Activated naive CD4-positive, alpha-beta T cell treated with anti-CD3 and anti-CD28 coated beads, Interleukin-2, amount 10 ng/mL, durations not matched to agents 7 days and 5 days (primary cell): ENCODE results near the gene PSTPIP1.

Source experiments
- CTCF ChIA-PET: fragments of 350-600 bp; sonication (Branson Sonifier 250); formaldehyde crosslinking; loops from one replicate; lab custom pipeline; 2021; ENCODE audit warnings: antibody characterized with exemption; lab: Charles Lee
- DNase-seq: peaks from one replicate; pipeline ENCODE4 v3.0.0-alpha.2; 2020
- H3K27ac Mint-ChIP-seq: one replicate; pipeline ENCODE4 v1.8.0; 2021; ENCODE audit warnings: mild to moderate bottlenecking, moderate library complexity, mixed read lengths
- H3K27me3 Mint-ChIP-seq: one replicate; pipeline ENCODE4 v1.8.0; 2021; ENCODE audit warnings: mild to moderate bottlenecking, mixed read lengths
- H3K36me3 Mint-ChIP-seq: one replicate; pipeline ENCODE4 v1.8.0; 2021; ENCODE audit warnings: mixed read lengths
- H3K4me1 Mint-ChIP-seq: one replicate; pipeline ENCODE4 v1.8.0; 2021; ENCODE audit warnings: mixed read lengths
- H3K4me3 Mint-ChIP-seq: one replicate; pipeline ENCODE4 v1.8.0; 2021; ENCODE audit warnings: mild to moderate bottlenecking, moderate library complexity, mixed read lengths
- H3K9me3 Mint-ChIP-seq: one replicate; pipeline ENCODE4 v1.8.0; 2021; ENCODE audit warnings: mixed read lengths

PSTPIP1 gene

DNA sequence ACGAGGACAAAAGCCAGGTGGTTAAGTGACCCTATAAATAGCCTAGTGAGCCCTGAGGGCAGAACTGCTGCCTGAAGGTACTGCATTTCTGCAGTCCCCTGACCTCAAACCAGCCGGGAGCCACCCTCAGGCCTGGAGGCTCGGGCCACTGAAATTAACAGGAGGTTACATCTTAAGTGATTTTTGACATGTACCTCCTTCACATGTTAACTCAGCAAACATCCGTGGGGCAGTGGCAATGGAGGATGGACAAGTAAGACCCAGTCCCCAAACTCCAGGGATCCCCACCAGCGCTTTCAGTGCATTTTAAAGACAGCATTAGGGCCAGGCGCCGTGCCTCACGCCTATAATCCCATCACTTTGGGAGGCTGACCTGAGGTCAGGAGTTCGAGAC is 26.2 kb downstream of the PSTPIP1 start:
- H3K9me3 Mint-ChIP-seq: no peaks in the 10 kb centered on the region
- H3K4me3 Mint-ChIP-seq: peak overlapping the region; percentile 19
- peaks cover 59% of the 10 kb centered on the region for H3K36me3 Mint-ChIP-seq
- H3K4me1 Mint-ChIP-seq: peaks cover 82% of the 10 kb centered on the region
- peak overlapping the region; percentile 99 for H3K27ac Mint-ChIP-seq
- no peak for DNase-seq
- H3K27me3 Mint-ChIP-seq: no peaks in the 10 kb centered on the region
- CTCF ChIA-PET: interaction anchor here (0.8 to 7.0 kb wide), 3 partner anchors 8 to 46 kb away, joined by 3 to 103 read pairs (median 46); partner anchors contain the start of gene PSTPIP1

DNA sequence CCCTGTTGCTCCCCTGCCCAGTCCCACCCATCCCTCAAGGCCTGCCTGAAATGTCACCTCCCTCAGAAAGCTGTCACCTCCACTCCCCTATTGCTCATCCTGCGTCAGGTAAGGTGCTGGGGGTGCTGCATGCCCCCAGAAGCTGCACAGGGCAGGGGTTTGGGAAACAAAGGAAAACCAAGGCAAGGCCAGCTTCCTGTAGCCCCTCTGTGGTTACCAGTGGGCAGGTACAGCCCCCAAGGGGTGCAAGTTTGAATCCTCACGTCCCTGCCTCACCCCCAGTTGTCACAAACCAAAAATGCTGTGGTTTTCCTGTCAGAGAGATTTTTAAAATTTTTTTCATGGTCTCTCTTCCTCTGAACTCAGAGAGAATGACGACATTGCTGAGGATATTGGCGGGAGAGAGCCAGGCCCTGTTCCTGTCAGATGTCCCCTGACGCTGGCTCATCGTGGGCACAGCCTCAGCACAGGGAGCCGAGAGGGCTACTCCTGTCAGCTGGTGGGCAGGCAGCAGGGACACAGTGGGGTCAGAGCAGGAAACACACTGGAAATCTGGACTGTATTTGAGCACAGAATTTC is 27.0 kb downstream of the PSTPIP1 start:
- peak; percentile 75 for DNase-seq
- Mint-ChIP-seq H3K4me1 (peaks cover 78% of the 10 kb centered on the region), H3K4me3 (peak overlapping the region; percentile 19), H3K27me3 (no peaks in the 10 kb centered on the region), H3K27ac (peak overlapping the region; percentile 99), H3K9me3 (no peaks in the 10 kb centered on the region), H3K36me3 (peaks cover 62% of the 10 kb centered on the region)
- CTCF ChIA-PET: interaction anchor here (0.8 to 7.0 kb wide), 7 partner anchors 8 to 521 kb away, joined by 3 to 103 read pairs (median 5); partner anchors contain the start of gene PSTPIP1

DNA sequence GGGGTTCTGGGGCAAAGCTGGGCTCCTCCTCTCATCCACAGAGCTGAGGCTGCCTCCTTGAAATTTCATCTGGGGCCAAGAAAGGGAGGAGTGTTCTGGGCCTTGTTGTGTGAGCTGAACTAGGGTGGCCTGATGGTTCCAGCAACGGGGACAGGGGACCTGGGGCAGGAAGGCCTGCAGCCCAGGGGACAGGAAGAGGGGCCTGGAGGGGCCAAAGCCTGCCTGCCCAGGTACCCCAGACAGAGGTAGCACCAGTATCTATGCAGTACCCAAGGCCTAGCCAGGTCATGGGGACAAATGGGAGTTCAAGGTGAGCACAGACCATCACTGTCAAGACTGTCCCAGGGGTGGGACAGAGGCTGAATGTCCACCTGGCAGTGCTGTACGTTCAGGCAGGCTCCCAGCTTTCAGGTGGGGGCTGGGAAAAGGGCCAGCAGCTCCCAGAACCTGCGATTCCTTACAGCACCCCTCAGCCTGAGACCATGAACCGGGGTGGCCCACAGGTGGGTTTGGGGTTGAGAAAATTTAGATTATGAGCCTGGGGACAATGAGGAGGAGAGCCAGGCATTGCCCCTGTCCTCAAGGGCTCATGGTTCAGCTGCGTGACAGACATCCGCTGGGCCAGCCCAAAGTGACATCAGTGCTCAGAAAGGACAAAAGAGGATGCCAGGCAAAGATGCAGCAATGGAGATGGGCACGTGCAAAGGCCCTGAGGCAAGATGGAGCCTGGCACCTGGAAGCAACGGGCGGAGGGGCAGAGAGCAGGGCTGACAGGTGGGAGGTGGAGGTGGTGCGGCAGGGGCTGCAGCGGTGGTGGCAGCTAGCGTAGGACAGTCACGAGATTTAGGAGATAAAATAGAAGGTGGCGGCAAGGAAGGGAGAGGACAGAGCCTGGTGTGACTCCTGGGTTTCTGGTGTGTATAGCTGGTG is 28.0 kb downstream of the PSTPIP1 start:
- Mint-ChIP-seq H3K9me3 (no peaks in the 10 kb centered on the region), H3K27ac (peak overlapping the region; percentile 99), H3K4me1 (peaks cover 68% of the 10 kb centered on the region), H3K4me3 (peak overlapping the region; percentile 19), H3K36me3 (peaks cover 69% of the 10 kb centered on the region), H3K27me3 (no peaks in the 10 kb centered on the region)
- CTCF ChIA-PET: interaction anchor here (0.7 to 7.0 kb wide), 14 partner anchors 7 to 521 kb away, joined by 3 to 103 read pairs (median 4); partner anchors contain the start of gene PSTPIP1
- no peak for DNase-seq

DNA sequence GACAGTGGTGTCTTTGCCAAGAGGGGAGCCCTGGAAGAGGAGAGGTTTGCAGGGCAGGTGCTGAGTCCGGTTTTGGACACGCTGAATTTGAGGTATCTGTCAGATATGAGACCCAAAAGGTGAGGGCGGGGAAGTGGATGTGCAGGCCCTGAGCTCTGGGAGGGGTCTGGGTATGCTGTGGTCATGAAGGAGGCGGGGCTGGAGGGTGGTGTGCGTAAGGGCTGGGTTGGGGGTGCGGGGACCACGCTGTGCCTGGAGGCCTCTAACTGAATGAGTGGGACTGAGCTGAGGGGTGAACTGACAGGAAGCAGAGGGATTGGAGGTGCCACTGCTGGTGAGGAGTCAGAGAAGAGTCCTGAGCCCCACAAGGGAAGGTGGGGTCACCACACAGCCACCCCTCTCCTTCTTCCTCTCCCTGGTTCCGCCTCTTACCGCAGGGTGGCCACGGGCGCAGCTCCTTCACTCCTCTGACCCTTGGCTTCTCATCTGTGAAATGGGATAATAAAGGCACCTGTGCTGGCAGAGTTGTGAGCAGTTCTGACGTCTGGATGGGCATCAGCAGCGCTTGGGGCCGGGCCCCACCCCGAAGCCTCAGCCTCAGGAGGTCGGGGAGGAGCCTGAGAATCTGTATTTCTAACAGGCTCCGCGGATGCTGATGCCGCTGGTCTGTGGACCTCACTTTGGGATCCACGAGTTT is 28.8 kb downstream of the PSTPIP1 start:
- H3K27ac Mint-ChIP-seq: peak overlapping the region; percentile 99
- H3K36me3 Mint-ChIP-seq: peaks cover 67% of the 10 kb centered on the region
- no peak overlapping the region for H3K4me3 Mint-ChIP-seq
- H3K27me3 Mint-ChIP-seq: no peaks in the 10 kb centered on the region
- peaks cover 60% of the 10 kb centered on the region for H3K4me1 Mint-ChIP-seq
- DNase-seq: no peak
- CTCF ChIA-PET: interaction anchor here (1.1 to 7.0 kb wide), 11 partner anchors 8 to 520 kb away, joined by 3 to 103 read pairs (median 5); partner anchors contain the start of gene PSTPIP1
- H3K9me3 Mint-ChIP-seq: no peaks in the 10 kb centered on the region

DNA sequence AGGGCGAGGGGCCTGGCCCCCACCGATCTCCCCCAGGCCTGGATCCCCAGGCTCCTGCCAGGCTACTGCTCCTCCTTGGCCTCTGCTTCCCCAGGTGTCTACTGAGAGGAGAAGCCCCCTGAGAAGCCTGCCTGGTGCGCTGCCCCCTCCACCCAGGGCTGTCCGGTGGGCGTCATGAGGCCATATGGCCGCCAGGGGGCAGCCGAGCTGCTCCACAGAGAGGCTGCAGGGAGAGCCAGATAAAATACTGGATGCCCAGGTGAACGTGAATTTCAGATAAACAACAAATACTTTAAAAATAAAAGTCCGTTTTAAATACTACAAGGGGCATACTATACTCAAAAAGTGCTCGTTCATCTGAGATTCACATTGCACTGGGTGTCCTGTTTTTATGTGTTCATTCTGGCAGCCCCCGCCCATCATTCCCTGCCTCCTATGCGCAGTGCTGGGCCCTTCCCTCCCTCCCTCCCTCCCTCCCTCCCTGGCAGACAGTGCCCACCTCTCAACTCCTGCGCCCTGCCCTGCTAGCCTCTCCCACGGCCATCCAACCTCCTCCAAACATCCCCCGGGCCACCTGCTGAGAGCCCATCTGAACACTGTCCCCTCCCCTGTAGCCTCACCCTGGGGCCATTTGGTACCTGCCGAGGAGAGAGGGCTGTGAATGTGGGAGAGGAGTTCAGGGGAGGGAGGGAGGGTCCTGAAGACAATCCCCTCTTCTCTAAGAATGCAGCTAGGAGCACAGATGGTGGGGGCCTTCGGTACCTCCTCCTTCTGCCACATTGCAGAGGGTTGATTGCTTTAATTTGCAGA is 29.6 kb downstream of the PSTPIP1 start:
- no peak overlapping the region for H3K4me3 Mint-ChIP-seq
- peaks cover 65% of the 10 kb centered on the region for H3K36me3 Mint-ChIP-seq
- peaks cover 53% of the 10 kb centered on the region for H3K4me1 Mint-ChIP-seq
- CTCF ChIA-PET: interaction anchor here (0.6 to 7.0 kb wide), 11 partner anchors 9 to 519 kb away, joined by 3 to 103 read pairs (median 5); partner anchors contain the start of gene PSTPIP1
- DNase-seq: peak; percentile 73
- no peaks in the 10 kb centered on the region for H3K9me3 Mint-ChIP-seq
- no peaks in the 10 kb centered on the region for H3K27me3 Mint-ChIP-seq
- H3K27ac Mint-ChIP-seq: peak overlapping the region; percentile 73

DNA sequence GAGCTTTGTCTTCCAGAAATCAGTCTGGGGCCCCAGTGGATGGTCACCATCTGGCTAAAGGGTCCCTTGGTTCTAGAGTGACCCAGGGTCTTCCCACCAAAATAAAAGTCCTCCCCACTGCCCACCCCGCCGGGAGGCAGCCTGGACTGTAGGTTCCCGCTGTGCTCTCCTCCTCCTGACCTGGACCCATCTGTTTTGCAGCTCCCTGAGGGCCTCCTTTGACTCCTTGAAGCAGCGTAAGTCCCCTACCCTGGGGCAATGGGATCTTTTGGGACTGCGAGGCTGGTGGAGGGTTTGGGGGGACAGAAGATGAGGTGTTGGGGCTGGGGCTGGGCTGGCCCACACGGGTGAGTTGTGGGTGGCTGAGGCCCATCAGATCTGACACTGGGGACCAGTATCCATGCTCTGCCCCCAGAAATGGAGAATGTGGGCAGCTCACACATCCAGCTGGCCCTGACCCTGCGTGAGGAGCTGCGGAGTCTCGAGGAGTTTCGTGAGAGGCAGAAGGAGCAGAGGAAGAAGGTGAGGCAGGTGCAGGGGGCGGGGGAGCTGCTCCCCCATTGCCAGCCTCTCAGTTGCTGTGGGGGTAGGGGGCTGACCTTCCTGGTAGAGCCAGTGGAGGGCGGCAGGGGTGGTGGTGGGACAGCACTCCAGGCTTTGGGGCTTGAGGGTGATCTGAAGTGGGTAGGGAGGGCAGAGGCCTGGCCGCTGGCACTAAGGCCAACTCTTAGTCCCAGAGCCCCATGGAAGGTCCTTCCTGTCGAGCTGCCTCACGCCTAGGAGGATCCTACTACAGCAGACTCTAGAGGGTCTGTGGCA is 30.4 kb downstream of the PSTPIP1 start:
- H3K4me1 Mint-ChIP-seq: peaks cover 45% of the 10 kb centered on the region
- no peaks in the 10 kb centered on the region for H3K27me3 Mint-ChIP-seq
- peak overlapping the region; percentile 69 for H3K27ac Mint-ChIP-seq
- peaks cover 64% of the 10 kb centered on the region for H3K36me3 Mint-ChIP-seq
- CTCF ChIA-PET: interaction anchor here (1.3 to 7.0 kb wide), 5 partner anchors 29 to 518 kb away, joined by 3 to 103 read pairs (median 13); partner anchors contain the start of gene PSTPIP1
- no peak overlapping the region for H3K4me3 Mint-ChIP-seq
- no peaks in the 10 kb centered on the region for H3K9me3 Mint-ChIP-seq
- DNase-seq: peak; percentile 2

DNA sequence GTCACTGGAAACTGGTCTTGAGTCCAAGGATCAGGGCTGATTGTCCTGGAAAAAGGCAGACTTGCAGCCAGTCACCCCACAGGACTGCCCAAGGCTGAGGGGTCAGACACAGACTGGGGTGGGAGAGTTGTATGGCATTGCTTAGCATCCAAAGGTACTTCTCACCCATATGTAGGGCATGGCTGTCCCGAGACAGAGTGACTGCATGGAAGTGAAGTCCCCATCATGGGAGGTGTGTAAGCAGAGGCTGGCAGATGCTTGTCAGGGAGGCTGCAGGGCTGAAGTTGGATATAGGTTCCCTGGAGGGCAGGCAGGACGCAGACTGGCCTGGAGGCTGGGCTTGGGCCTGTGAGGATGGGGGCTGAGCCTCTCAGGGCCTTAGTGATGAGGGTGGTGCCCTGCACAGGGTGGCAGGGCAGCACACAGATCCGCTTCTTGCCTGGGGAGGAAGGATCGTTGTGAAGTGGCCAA is 31.1 kb downstream of the PSTPIP1 start:
- peak; percentile 17 for DNase-seq
- H3K27me3 Mint-ChIP-seq: no peaks in the 10 kb centered on the region
- peak overlapping the region; percentile 69 for H3K27ac Mint-ChIP-seq
- no peaks in the 10 kb centered on the region for H3K9me3 Mint-ChIP-seq
- H3K4me3 Mint-ChIP-seq: no peak overlapping the region
- H3K4me1 Mint-ChIP-seq: peaks cover 38% of the 10 kb centered on the region
- CTCF ChIA-PET: interaction anchor here (1.3 to 7.0 kb wide), 3 partner anchors 30 to 51 kb away, joined by 3 to 103 read pairs (median 46); partner anchors contain the start of gene PSTPIP1
- peaks cover 59% of the 10 kb centered on the region for H3K36me3 Mint-ChIP-seq

DNA sequence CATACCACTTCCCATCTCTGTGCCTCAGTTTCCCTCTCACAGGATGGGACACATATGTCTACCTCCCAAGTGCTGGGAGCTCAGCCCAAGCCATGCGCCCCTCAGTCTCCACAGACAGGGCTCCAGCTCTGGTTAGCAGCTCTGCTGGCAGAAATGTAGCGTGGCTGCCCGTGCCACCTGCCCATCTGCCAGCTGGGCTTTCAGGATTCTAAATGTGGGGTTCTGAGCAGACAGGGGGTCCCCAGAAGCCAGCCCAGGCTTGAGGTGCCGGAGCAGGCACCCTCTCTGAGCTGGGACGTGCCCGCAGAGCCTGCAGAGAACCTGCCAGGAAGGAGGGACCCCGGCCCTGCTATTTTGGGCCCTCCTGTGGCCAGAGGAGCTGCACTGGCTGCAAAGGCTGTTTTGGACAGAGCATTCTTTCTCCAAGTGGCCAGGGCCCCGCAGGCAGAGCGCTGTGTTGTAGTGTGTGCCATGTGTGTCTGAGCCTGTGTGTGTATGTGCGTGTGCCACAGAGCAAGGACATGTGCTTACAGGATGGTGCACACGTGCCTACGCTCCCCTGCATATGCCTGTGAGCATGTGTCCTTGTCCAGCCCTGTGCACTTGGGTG is 31.7 kb downstream of the PSTPIP1 start:
- Mint-ChIP-seq H3K9me3 (no peaks in the 10 kb centered on the region), H3K4me3 (no peak overlapping the region), H3K4me1 (peaks cover 35% of the 10 kb centered on the region), H3K36me3 (peaks cover 60% of the 10 kb centered on the region), H3K27me3 (no peaks in the 10 kb centered on the region), H3K27ac (peak overlapping the region; percentile 64)
- peak; percentile 10 for DNase-seq
- CTCF ChIA-PET: interaction anchor here (7.0 kb wide), 1 partner anchor 52 kb away, joined by 103 read pairs; no protein-coding TSS in a partner anchor

DNA sequence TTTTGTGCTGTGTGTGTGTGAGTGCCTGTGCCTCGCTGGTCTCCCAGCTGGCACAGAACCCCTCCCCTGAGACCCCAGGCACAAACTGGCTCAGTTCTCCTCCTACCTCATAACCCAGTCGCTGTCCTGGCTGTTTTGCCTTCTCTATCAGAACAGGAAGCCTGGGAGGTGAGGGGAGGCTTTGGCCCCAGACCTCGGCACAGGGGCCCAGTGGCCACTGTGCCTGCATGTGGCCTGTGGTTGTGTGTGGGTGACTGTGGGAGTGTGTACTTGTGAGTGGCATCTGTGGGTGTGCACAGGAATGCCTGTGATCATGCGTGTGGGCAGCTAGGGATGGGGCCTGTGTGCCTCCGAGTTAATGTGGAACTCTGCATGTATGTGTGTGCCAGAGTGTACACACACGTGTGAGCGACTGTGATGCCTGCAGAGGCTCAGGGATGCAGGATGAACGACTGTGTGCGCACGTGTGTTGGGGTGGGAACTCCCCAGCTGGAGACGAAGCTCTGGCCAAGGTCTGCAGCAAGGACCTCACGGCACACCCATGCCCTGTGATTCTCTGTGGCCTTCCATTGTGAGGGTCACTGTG is 32.3 kb downstream of the PSTPIP1 start:
- CTCF ChIA-PET: interaction anchor here (7.0 kb wide), 1 partner anchor 52 kb away, joined by 103 read pairs; no protein-coding TSS in a partner anchor
- Mint-ChIP-seq H3K4me3 (no peak overlapping the region), H3K27me3 (no peaks in the 10 kb centered on the region), H3K9me3 (no peaks in the 10 kb centered on the region), H3K27ac (peak overlapping the region; percentile 64), H3K4me1 (peaks cover 29% of the 10 kb centered on the region), H3K36me3 (peaks cover 60% of the 10 kb centered on the region)
- DNase-seq: peak; percentile 13

DNA sequence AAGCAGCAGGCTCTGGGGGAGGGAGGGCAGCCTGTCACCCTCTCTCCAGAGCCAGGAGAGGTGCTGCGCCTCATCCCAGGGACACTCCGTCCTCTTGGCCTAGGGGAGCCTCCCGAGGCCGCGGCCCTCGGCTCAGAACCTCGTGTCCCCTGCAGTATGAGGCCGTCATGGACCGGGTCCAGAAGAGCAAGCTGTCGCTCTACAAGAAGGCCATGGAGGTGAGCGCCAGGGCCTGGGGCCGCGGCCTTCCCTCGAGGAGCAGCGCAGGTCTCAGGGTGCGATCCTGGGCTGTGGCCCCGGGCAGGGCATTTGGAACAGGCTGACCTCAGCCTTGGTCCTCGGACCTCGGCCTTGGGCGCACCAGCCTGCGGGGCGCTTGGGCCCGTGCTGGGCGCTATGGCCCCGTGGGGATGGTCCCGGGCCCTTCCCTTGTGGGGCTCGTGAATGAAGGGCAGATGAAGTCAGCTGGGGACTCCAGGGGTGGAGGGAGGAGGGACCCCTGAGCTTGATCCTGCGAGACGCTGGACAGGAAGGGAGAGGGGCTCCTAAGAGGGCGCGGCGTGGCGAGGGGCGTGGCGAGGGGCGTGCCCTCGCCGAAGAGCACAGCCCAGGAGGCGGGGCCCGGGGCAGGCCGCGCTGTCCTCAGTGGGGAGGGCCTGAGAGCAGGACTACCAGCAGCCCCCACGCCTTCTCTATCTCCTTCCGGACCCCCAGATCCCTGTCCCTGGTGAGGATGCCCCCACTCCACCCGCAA is 32.9 kb downstream of the PSTPIP1 start:
- no peak overlapping the region for H3K4me3 Mint-ChIP-seq
- H3K27ac Mint-ChIP-seq: peak overlapping the region; percentile 7
- H3K9me3 Mint-ChIP-seq: no peaks in the 10 kb centered on the region
- peaks cover 22% of the 10 kb centered on the region for H3K4me1 Mint-ChIP-seq
- peak; percentile 17 for DNase-seq
- CTCF ChIA-PET: interaction anchor here (7.0 kb wide), 1 partner anchor 53 kb away, joined by 103 read pairs; no protein-coding TSS in a partner anchor
- H3K27me3 Mint-ChIP-seq: no peaks in the 10 kb centered on the region
- H3K36me3 Mint-ChIP-seq: peaks cover 57% of the 10 kb centered on the region
